ENCODE results near the gene COQ4. TPM values are rescaled to one million over a fixed set of nuclear protein-coding genes. Genes with fewer than 3 reads are reported as not detected.

The COQ4 gene
- total RNA-seq, 1 donor from 2014 or later = 56.2 TPM

GRCh38 chr9:128361296-128361985 is 38.8 kb downstream of the COQ4 start:
- Mint-ChIP-seq H3K4me3 (peak overlapping the region; percentile 71), H3K27me3 (ENCODE audit: low read depth) (no peaks in the 10 kb centered on the region)
- TF ChIP-seq CTCF (IDR thresholded peaks at IDR 0.05; ENCODE audit: unreplicated experiment) = no peak

GRCh38 chr9:128361986-128362646 is 39.5 kb downstream of the COQ4 start:
- DNase-seq (ENCODE audit: low spot score in 2 of 2, unreplicated experiment in 2 of 2) = peak; percentile 63 to 82
- Mint-ChIP-seq H3K27me3 (ENCODE audit: low read depth) (no peaks in the 10 kb centered on the region), H3K9me3 (no peaks in the 10 kb centered on the region), H3K36me3 (no peaks in the 10 kb centered on the region), H3K4me3 (peak overlapping the region; percentile 71), H3K27ac (peak overlapping the region; percentile 91), H3K4me1 (peaks cover 15% of the 10 kb centered on the region)
- TF ChIP-seq CTCF (IDR thresholded peaks at IDR 0.05; ENCODE audit: unreplicated experiment) = peak; percentile 74

More at GRCh38 chr9:128361296-128361985, 38.8 kb downstream of the COQ4 start:
- H3K36me3 Mint-ChIP-seq = no peaks in the 10 kb centered on the region
- peak overlapping the region; percentile 91 for H3K27ac Mint-ChIP-seq
- H3K4me1 Mint-ChIP-seq = peaks cover 15% of the 10 kb centered on the region
- peak in 1 of 2 experiments; percentile 40 for DNase-seq (ENCODE audit: low spot score in 2 of 2, unreplicated experiment in 2 of 2)
- no peaks in the 10 kb centered on the region for H3K9me3 Mint-ChIP-seq

- H3K4me3 Mint-ChIP-seq = no peak overlapping the region
- H3K36me3 Mint-ChIP-seq = no peaks in the 10 kb centered on the region
- no peaks in the 10 kb centered on the region for H3K9me3 Mint-ChIP-seq
- no peaks in the 10 kb centered on the region for H3K27me3 Mint-ChIP-seq (ENCODE audit: low read depth)
- TF ChIP-seq CTCF (IDR thresholded peaks at IDR 0.05; ENCODE audit: unreplicated experiment) = no peak
- no peak overlapping the region for H3K27ac Mint-ChIP-seq
- DNase-seq (ENCODE audit: low spot score in 2 of 2, unreplicated experiment in 2 of 2) = no peak
- H3K4me1 Mint-ChIP-seq = peaks cover 15% of the 10 kb centered on the region
These were observed 40.1 kb downstream of the COQ4 start for GRCh38 chr9:128362774-128363173.

- H3K27ac Mint-ChIP-seq = peak overlapping the region; percentile 83
- peak overlapping the region; percentile 54 for H3K4me3 Mint-ChIP-seq
- H3K36me3 Mint-ChIP-seq = no peaks in the 10 kb centered on the region
- peaks cover 21% of the 10 kb centered on the region for H3K4me1 Mint-ChIP-seq
- TF ChIP-seq CTCF (IDR thresholded peaks at IDR 0.05; ENCODE audit: unreplicated experiment) = no peak
- H3K9me3 Mint-ChIP-seq = no peaks in the 10 kb centered on the region
- DNase-seq (ENCODE audit: low spot score in 2 of 2, unreplicated experiment in 2 of 2) = no peak
- H3K27me3 Mint-ChIP-seq (ENCODE audit: low read depth) = no peaks in the 10 kb centered on the region
These were observed 42.9 kb downstream of the COQ4 start for GRCh38 chr9:128365525-128365924.

GRCh38 chr9:128369024-128369706 is 46.5 kb downstream of the COQ4 start:
- no peaks in the 10 kb centered on the region for H3K9me3 Mint-ChIP-seq
- no peaks in the 10 kb centered on the region for H3K36me3 Mint-ChIP-seq
- peaks cover 37% of the 10 kb centered on the region for H3K4me1 Mint-ChIP-seq
- H3K27me3 Mint-ChIP-seq (ENCODE audit: low read depth) = no peaks in the 10 kb centered on the region
- no peak overlapping the region for H3K4me3 Mint-ChIP-seq
- DNase-seq (ENCODE audit: low spot score in 2 of 2, unreplicated experiment in 2 of 2) = no peak
- peak overlapping the region; percentile 99 for H3K27ac Mint-ChIP-seq
- TF ChIP-seq CTCF (IDR thresholded peaks at IDR 0.05; ENCODE audit: unreplicated experiment) = no peak
